Esophagus muscularis mucosa (tissue), 4 donors: ENCODE data around the gene NWD2. TPM values are rescaled to one million over a fixed set of nuclear protein-coding genes. Genes with fewer than 3 reads are reported as not detected.
"Not testable (repeated sequence)": the region's sequence is repeated elsewhere in the genome, so short reads cannot be mapped to it uniquely, and the experiment has no call there.

Source experiments
- DNase-seq: peaks from one replicate; pipeline ENCODE4 v3.0.0-alpha.2; 2017; ENCODE audit errors: extremely low spot score
- H3K27ac ChIP-seq, 4 donors: fragments of 200-600 bp; sonication (generic); replicated peaks in 1 of 4; 1 replicate in 3 of 4; 2 replicates in 1 of 4; pipeline ENCODE4 v1.5.1; 2016 to 2019; ENCODE audit warnings: mild to moderate bottlenecking in 1 of 4
- H3K27me3 ChIP-seq, 4 donors: fragments of 200-600 bp; sonication (generic); one replicate each; pipeline versions ENCODE4 v1.5.1 to v1.6.0; 2016 to 2019
- H3K36me3 ChIP-seq, 4 donors: fragments of 200-600 bp; sonication (generic); one replicate each; pipeline ENCODE4 v1.5.1; 2016 to 2019
- H3K4me1 ChIP-seq, 4 donors: fragments of 200-600 bp; sonication (generic); one replicate each; pipeline ENCODE4 v1.5.1; 2016 to 2019
- H3K4me3 ChIP-seq, 4 donors: fragments of 200-600 bp; sonication (generic); 1 replicate in 2 of 4; 2 replicates in 2 of 4; pipeline ENCODE4 v1.5.1; 2016 to 2019; ENCODE audit warnings: mild to moderate bottlenecking in 4 of 4, moderate library complexity in 1 of 4
- H3K9me3 ChIP-seq, 4 donors: fragments of 200-600 bp; sonication (generic); 1 replicate in 3 of 4; 2 replicates in 1 of 4; pipeline ENCODE4 v1.5.1; 2016 to 2019
- EP300 ChIP-seq: sonication (generic); formaldehyde crosslinking; IDR thresholded peaks from one replicate; pipeline ENCODE4 v1.6.1; 2017; ENCODE audit warnings: antibody characterized with exemption
- POLR2A ChIP-seq: fragments of 450-650 bp; IDR thresholded peaks from one replicate; pipeline ENCODE4 v1.6.1; 2017; ENCODE audit warnings: antibody characterized with exemption, moderate library complexity, mild to moderate bottlenecking, low read depth
- POLR2AphosphoS5 ChIP-seq, 2 donors: sonication (generic); formaldehyde crosslinking; IDR thresholded peaks; one replicate each; pipeline ENCODE4 v1.6.1; 2017; ENCODE audit warnings: antibody characterized with exemption in 2 of 2
- WGBS: methylation state at CpG from one replicate; pipeline ENCODE4 v1.1.5; 2018; 5-methylcytosine and 5-hydroxymethylcytosine counted together
- intact Hi-C: fragments of 100-400 bp; cut with DNase I; formaldehyde crosslinking; loops from one replicate; pipeline ENCODE4 v1.15.1; 2023
- small RNA-seq, 3 donors: library from RNA; depleted of rRNA; stranded (forward); fragments of <200 nt; gene quantifications; one replicate each; pipeline ENCODE3, GENCODE V24; 2016
- total RNA-seq, 4 donors: library from RNA; depleted of rRNA; stranded (reverse); fragments of >200 nt; gene quantifications; one replicate each; pipeline versions ENCODE4 v1.1.0 to v1.2.1, GENCODE V29; 2016
- TF ChIP-seq, protein P1 (sequence below), 3 experiments: fragments of 200-600 bp in 2 of 3; fragments of 450-650 bp in 1 of 3; sonication (generic) in 2 of 3; IDR thresholded peaks; one replicate each; pipeline ENCODE4 v1.5.1; 2017 to 2019; ENCODE audit warnings: antibody characterized with exemption in 3 of 3, mild to moderate bottlenecking in 2 of 3, moderate library complexity in 1 of 3

Gene NWD2
- total RNA-seq, 4 donors from 2014 or later: 0.11 to 0.50 (median 0.30) TPM

- DNase-seq: no peak
- H3K4me3 ChIP-seq: no peak overlapping the region
- no peaks in the 10 kb centered on the region for H3K27me3 ChIP-seq
- H3K27ac ChIP-seq: no peak overlapping the region
- WGBS: 41% methylated on average over 1 of the region's 1 CpG
- TF ChIP-seq EP300: no peak
- no peak for TF ChIP-seq POLR2A
- TF ChIP-seq, protein P1, sequence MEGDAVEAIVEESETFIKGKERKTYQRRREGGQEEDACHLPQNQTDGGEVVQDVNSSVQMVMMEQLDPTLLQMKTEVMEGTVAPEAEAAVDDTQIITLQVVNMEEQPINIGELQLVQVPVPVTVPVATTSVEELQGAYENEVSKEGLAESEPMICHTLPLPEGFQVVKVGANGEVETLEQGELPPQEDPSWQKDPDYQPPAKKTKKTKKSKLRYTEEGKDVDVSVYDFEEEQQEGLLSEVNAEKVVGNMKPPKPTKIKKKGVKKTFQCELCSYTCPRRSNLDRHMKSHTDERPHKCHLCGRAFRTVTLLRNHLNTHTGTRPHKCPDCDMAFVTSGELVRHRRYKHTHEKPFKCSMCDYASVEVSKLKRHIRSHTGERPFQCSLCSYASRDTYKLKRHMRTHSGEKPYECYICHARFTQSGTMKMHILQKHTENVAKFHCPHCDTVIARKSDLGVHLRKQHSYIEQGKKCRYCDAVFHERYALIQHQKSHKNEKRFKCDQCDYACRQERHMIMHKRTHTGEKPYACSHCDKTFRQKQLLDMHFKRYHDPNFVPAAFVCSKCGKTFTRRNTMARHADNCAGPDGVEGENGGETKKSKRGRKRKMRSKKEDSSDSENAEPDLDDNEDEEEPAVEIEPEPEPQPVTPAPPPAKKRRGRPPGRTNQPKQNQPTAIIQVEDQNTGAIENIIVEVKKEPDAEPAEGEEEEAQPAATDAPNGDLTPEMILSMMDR (IDR thresholded peaks at IDR 0.05): no peak
- no peak for TF ChIP-seq POLR2AphosphoS5 (IDR thresholded peaks at IDR 0.05)
- no peaks in the 10 kb centered on the region for H3K4me1 ChIP-seq
- intact Hi-C loops: no loop called here
- no peaks in the 10 kb centered on the region for H3K9me3 ChIP-seq
- H3K36me3 ChIP-seq: no peaks in the 10 kb centered on the region
Observed at GRCh38 chr4:37489697-37490096, 245.2 kb downstream of the NWD2 start.

DNA sequence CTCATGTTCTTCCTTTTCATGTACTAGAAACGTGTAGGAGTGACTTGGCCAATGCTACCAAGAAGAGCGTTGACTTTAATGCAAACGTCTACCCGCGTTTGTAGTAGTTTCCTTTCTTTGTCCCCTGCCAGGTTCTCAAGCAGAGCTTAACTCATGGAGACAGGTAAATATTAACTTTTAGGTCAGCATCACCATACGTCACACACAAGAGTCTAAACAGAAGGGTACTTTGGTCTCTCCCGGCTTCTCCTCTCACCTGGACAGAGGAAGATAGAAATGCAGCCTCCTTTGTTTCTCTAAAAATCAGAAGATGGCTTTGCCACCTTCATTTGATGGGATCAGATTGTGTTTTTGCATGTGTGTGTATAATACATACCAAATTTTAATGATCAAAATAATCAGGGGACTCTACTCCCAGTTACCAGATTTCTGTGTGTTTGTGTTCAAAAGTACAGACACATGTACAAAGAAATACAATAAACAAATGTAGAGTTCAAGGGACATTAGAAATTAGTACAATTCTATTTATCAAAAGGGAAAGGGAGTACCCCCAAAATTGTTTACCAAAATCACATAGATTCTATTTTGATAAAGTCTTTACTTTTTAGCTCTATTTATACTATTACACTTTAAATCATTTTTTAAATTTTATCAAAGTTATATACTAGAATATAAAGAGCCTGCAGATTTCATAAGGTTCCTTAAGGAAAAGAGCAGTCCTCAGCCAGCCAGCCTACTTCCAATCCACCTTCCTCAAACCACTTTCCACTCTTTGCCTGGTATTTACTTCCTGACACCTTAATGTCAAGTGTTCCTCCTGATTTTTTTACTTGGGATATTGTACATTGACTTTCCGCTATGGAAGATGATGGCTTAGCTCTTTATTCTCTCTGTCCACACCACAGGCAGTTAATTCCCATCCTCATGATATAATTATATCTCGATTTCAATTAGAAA lies 246.1 kb downstream of the NWD2 start:
- H3K4me3 ChIP-seq: no peak overlapping the region
- DNase-seq: no peak
- intact Hi-C loops: no loop called here
- H3K9me3 ChIP-seq: peaks cover 0 to 8% (median 0%) of the 10 kb centered on the region in 4 donors
- H3K27me3 ChIP-seq: no peaks in the 10 kb centered on the region
- H3K4me1 ChIP-seq: no peaks in the 10 kb centered on the region
- H3K27ac ChIP-seq: no peak overlapping the region
- H3K36me3 ChIP-seq: no peaks in the 10 kb centered on the region
- 81% methylated on average over 9 of the region's 9 CpGs for WGBS
- TF ChIP-seq POLR2A: no peak
- TF ChIP-seq EP300: no peak

- H3K36me3 ChIP-seq, H3K4me3 ChIP-seq, H3K27ac ChIP-seq, H3K27me3 ChIP-seq, H3K4me1 ChIP-seq, DNase-seq, intact Hi-C loops: not testable (repeated sequence)
- peaks cover 0 to 12% (median 8%) of the 10 kb centered on the region in 4 donors for H3K9me3 ChIP-seq
- WGBS: 98% methylated on average over 4 of the region's 4 CpGs
Observed at GRCh38 chr4:37495353-37495752, 250.8 kb downstream of the NWD2 start.

Small RNA genes lying within 50 kb of the gene (small RNA-seq; reads per million reads assigned to genes)
- 0 reads per million in 3 donors for gene MIR4801
